Measurements from ENCODE around the gene GSTA2. TPM values are rescaled to one million over a fixed set of nuclear protein-coding genes. Genes with fewer than 3 reads are reported as not detected.

Gene GSTA2
- not detected for total RNA-seq

DNA sequence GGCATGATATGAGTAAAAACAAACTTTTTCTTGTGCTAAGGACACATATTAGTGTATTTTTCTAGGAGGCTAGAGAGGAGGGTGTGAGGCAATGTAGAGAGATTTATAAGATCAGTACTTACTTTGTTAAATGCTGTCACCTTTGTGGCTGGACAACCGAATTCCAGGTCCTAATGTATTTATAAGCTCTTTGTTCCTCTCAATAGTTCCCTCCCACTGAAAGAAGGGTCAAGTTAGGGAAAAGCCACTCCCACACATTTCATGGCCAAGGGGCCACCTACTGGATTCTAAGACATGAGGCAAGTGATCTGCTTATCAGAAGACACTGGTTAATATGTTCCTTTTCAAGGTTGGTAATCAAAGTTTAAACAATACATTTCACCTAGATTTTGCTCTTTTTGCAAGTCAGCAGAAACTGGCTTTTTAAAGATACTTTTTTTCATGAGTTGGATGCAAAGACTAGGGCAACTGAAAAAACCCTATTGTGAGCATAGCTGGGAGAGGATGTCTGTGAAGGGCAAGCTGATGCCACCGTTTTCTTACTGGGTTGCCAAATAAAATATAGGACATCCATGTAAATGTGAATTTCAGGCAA, at the start of gene GSTA2:
Gene GSTA2 (minus strand): TSS at position 154 of the 595 bp plus-strand sequence. CDS start 5,528 bp downstream, outside the sequence.

DNA sequence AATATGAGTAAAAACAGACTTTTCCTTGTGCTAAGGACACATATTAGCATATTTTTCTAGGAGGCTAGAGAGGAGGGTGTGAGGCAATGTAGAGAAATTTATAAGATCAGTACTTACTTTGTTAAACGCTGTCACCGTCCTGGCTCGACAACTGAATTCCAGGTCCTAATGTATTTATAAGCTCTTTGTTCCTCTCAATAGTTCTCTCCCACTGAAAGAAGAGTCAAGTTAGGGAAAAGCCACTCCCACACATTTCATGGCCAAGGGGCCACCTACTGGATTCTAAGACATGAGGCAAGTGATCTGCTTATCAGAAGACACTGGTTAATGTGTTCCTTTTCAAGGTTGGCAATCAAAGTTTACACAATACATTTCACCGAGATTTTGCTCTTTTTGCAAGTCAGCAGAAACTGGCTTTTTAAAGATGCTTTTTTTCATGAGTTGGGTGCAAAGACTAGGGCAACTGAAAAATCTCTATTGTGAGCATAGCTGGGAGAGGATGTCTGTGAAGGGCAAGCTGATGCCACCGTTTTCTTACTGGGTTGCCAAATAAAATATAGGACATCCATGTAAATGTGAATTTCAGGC, 40.5 kb upstream of the GSTA2 start, which contains the start of gene GSTA1:
Gene GSTA1 (minus strand): TSS at position 149 of the 588 bp plus-strand sequence. CDS start 4,549 bp downstream, outside the sequence.

Other genes starting within 250 kb of the GSTA2 start
- 2.5 TPM for gene TRAM2, start 186.4 kb downstream of the GSTA2 start, total RNA-seq
- gene TMEM14A, start 92.4 kb downstream of the GSTA2 start, total RNA-seq: 59.5 TPM
- not detected for gene GSTA1, start 40.3 kb upstream of the GSTA2 start, total RNA-seq
- gene GSTA5, start 77.3 kb upstream of the GSTA2 start, total RNA-seq: not detected
- gene GSTA3, start 146.2 kb upstream of the GSTA2 start, total RNA-seq: not detected
- 133 TPM for gene GSTA4, start 231.8 kb upstream of the GSTA2 start, total RNA-seq

Data from parietal lobe (tissue), 1 donor.